Measurements from ENCODE around the gene SV2B. TPM values are rescaled to one million over a fixed set of nuclear protein-coding genes. Genes with fewer than 3 reads are reported as not detected.

The SV2B gene
- total RNA-seq, 4 donors from 2014 or later: 0.27 to 10.3 (median 2.2) TPM

DNA sequence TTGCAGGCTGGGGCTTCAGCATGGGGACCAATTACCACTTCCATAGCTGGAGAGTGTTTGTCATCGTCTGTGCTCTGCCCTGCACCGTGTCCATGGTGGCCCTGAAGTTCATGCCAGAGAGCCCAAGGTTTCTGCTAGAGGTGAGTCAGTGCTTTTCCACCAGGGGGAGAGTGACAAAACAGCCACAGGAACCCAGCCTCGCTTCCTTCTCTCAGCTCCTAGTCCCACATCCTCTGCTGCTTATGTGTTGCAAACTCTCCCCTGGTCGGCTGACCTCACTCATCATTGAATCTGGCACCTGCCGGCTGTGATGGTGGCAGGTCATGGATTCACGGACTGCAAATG lies 158.3 kb downstream of the SV2B start:
- intact Hi-C loops (cut with DNase I; ENCODE audit: low total_unique reads): loop anchor here (1.0 kb wide), 1 partner anchor 38 kb away; no protein-coding TSS in a partner anchor
- Histone ChIP-seq H3K4me1 (peaks cover 0 to 4% (median 0%) of the 10 kb centered on the region in 4 donors), H3K4me3 (no peak overlapping the region), H3K9me3 (no peaks in the 10 kb centered on the region), H3K27ac (no peak overlapping the region), H3K36me3 (no peaks in the 10 kb centered on the region), H3K27me3 (peaks cover 13% of the 10 kb centered on the region)
- no peak for TF ChIP-seq CTCF (IDR thresholded peaks at IDR 0.05)
- TF ChIP-seq POLR2A (IDR thresholded peaks at IDR 0.05): no peak
- no peak for TF ChIP-seq POLR2AphosphoS5 (IDR thresholded peaks at IDR 0.05)
- TF ChIP-seq EP300 (IDR thresholded peaks at IDR 0.05; ENCODE audit: low read depth): no peak
- WGBS, 2 donors (ENCODE audit: low coverage in 1 of 2): 60% methylated on average over 5 of the region's 6 CpGs; no CpG with 5 or more reads in 1 of the 2 donors
- in situ Hi-C loops (cut with MboI; ENCODE audit: low pct_ligation_motif_present in 1 of 4, low pct_unique_long_range_greater_than_20kb in 1 of 4, low sequenced_read_pairs in 3 of 4): loop anchor here in 2 of 4 donors (25.0 kb wide), 1 partner anchor 296 kb away; the partner anchor contains the start of gene RCCD1 (in 2 of the 2)
- DNase-seq: no peak

GRCh38 chr15:91259077-91259476 lies 159.0 kb downstream of the SV2B start:
- Histone ChIP-seq H3K27me3 (peaks cover 13% of the 10 kb centered on the region), H3K4me3 (no peak overlapping the region), H3K27ac (no peak overlapping the region), H3K4me1 (peaks cover 0 to 11% (median 1%) of the 10 kb centered on the region in 4 donors), H3K9me3 (no peaks in the 10 kb centered on the region), H3K36me3 (no peaks in the 10 kb centered on the region)
- DNase-seq: no peak
- in situ Hi-C loops (cut with MboI; ENCODE audit: low pct_ligation_motif_present in 1 of 4, low pct_unique_long_range_greater_than_20kb in 1 of 4, low sequenced_read_pairs in 3 of 4): loop anchor here in 2 of 4 donors (25.0 kb wide), 1 partner anchor 297 kb away; the partner anchor contains the start of gene RCCD1 (in 2 of the 2)
- intact Hi-C loops (cut with DNase I; ENCODE audit: low total_unique reads): no loop called here
- WGBS, 2 donors (ENCODE audit: low coverage in 1 of 2): 75% methylated on average over 3 of the region's 3 CpGs; no CpG with 5 or more reads in 1 of the 2 donors
- TF ChIP-seq EP300 (IDR thresholded peaks at IDR 0.05; ENCODE audit: low read depth): no peak
- no peak for TF ChIP-seq POLR2A (IDR thresholded peaks at IDR 0.05)

GRCh38 chr15:91261345-91261744 lies 161.3 kb downstream of the SV2B start:
- in situ Hi-C loops (cut with MboI; ENCODE audit: low pct_ligation_motif_present in 1 of 4, low pct_unique_long_range_greater_than_20kb in 1 of 4, low sequenced_read_pairs in 3 of 4) (loop anchor here in 2 of 4 donors (25.0 kb wide), 1 partner anchor 299 kb away; the partner anchor contains the start of gene RCCD1 (in 2 of the 2)), intact Hi-C loops (cut with DNase I; ENCODE audit: low total_unique reads) (no loop called here)
- Histone ChIP-seq H3K4me3 (no peak overlapping the region), H3K4me1 (peaks cover 0 to 19% (median 1%) of the 10 kb centered on the region in 4 donors), H3K27me3 (peaks cover 9% of the 10 kb centered on the region), H3K27ac (no peak overlapping the region), H3K36me3 (no peaks in the 10 kb centered on the region), H3K9me3 (no peaks in the 10 kb centered on the region)
- no peak for DNase-seq
- TF ChIP-seq POLR2A (IDR thresholded peaks at IDR 0.05) (no peak), EP300 (IDR thresholded peaks at IDR 0.05; ENCODE audit: low read depth) (no peak), CTCF (IDR thresholded peaks at IDR 0.05) (no peak), POLR2AphosphoS5 (IDR thresholded peaks at IDR 0.05) (no peak)

- WGBS, 2 donors (ENCODE audit: low coverage in 1 of 2): 41 to 54% methylated on average over 8 to 15 of the region's 15 CpGs
- H3K9me3 ChIP-seq: no peaks in the 10 kb centered on the region
- H3K27ac ChIP-seq: peak overlapping the region; percentile 44 to 67 (median 58)
- H3K27me3 ChIP-seq: peaks cover 3% of the 10 kb centered on the region
- peak; percentile 28 for DNase-seq
- intact Hi-C loops (cut with DNase I; ENCODE audit: low total_unique reads): no loop called here
- no peaks in the 10 kb centered on the region for H3K36me3 ChIP-seq
- H3K4me1 ChIP-seq: peaks cover 0 to 19% (median 1%) of the 10 kb centered on the region in 4 donors
- TF ChIP-seq CTCF (IDR thresholded peaks at IDR 0.05) (no peak), POLR2AphosphoS5 (IDR thresholded peaks at IDR 0.05) (peak in 1 of 3 donors; percentile 36), EP300 (IDR thresholded peaks at IDR 0.05; ENCODE audit: low read depth) (no peak), POLR2A (IDR thresholded peaks at IDR 0.05) (no peak)
- in situ Hi-C loops (cut with MboI; ENCODE audit: low pct_ligation_motif_present in 1 of 4, low pct_unique_long_range_greater_than_20kb in 1 of 4, low sequenced_read_pairs in 3 of 4): loop anchor here in 2 of 4 donors (25.0 kb wide), 1 partner anchor 302 kb away; the partner anchor contains the start of gene RCCD1 (in 2 of the 2)
- H3K4me3 ChIP-seq: no peak overlapping the region
These were observed 163.8 kb downstream of the SV2B start for GRCh38 chr15:91263632-91264531.

All from transverse colon (tissue), 4 donors.